ENCODE results near the gene ZNF33A.
A peak's percentile ranks its signal among the peaks of the same experiment; 100 is the strongest.

Gene ZNF33A

GRCh38 chr10:38032886-38033285 lies 22.4 kb downstream of the ZNF33A start:
- Mint-ChIP-seq H3K9me3 (peaks cover 21% of the 10 kb centered on the region), H3K4me3 (no peak overlapping the region), H3K4me1 (no peaks in the 10 kb centered on the region), H3K27me3 (ENCODE audit: low read depth, poor library complexity) (no peaks in the 10 kb centered on the region), H3K36me3 (ENCODE audit: low read depth) (peaks cover 98% of the 10 kb centered on the region), H3K27ac (peak overlapping the region; percentile 24)
- DNase-seq = no peak
- TF ChIP-seq, protein P1, sequence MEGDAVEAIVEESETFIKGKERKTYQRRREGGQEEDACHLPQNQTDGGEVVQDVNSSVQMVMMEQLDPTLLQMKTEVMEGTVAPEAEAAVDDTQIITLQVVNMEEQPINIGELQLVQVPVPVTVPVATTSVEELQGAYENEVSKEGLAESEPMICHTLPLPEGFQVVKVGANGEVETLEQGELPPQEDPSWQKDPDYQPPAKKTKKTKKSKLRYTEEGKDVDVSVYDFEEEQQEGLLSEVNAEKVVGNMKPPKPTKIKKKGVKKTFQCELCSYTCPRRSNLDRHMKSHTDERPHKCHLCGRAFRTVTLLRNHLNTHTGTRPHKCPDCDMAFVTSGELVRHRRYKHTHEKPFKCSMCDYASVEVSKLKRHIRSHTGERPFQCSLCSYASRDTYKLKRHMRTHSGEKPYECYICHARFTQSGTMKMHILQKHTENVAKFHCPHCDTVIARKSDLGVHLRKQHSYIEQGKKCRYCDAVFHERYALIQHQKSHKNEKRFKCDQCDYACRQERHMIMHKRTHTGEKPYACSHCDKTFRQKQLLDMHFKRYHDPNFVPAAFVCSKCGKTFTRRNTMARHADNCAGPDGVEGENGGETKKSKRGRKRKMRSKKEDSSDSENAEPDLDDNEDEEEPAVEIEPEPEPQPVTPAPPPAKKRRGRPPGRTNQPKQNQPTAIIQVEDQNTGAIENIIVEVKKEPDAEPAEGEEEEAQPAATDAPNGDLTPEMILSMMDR (IDR thresholded peaks at IDR 0.05) = no peak

- H3K27ac Mint-ChIP-seq = no peak overlapping the region
- peaks cover 2% of the 10 kb centered on the region for H3K27me3 Mint-ChIP-seq (ENCODE audit: low read depth, poor library complexity)
- H3K36me3 Mint-ChIP-seq (ENCODE audit: low read depth) = peaks cover 100% of the 10 kb centered on the region
- DNase-seq = no peak
- no peak overlapping the region for H3K4me3 Mint-ChIP-seq
- H3K4me1 Mint-ChIP-seq = no peaks in the 10 kb centered on the region
- TF ChIP-seq, protein P1 (IDR thresholded peaks at IDR 0.05) = no peak
- peaks cover 57% of the 10 kb centered on the region for H3K9me3 Mint-ChIP-seq
These were observed 27.8 kb downstream of the ZNF33A start for GRCh38 chr10:38038107-38038931.

DNA sequence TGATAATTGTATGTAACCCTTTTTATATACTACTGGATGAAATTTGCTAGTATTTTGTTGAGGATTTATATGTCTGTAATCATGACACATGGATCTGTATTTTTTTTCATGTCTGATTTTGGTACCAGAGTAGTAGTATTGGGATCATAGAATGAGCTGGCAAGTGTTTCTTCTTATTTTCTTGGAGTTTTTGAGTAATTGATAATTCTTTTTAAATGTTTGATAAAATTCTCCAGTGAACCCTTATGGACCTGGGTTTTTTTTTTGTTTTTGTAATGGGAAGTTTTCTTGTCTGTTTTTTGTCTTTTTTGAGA lies 28.4 kb downstream of the ZNF33A start:
- no peak overlapping the region for H3K27ac Mint-ChIP-seq
- DNase-seq = no peak
- H3K4me1 Mint-ChIP-seq = no peaks in the 10 kb centered on the region
- H3K27me3 Mint-ChIP-seq (ENCODE audit: low read depth, poor library complexity) = peaks cover 2% of the 10 kb centered on the region
- peaks cover 62% of the 10 kb centered on the region for H3K9me3 Mint-ChIP-seq
- TF ChIP-seq, protein P1 (IDR thresholded peaks at IDR 0.05) = no peak
- H3K36me3 Mint-ChIP-seq (ENCODE audit: low read depth) = peaks cover 100% of the 10 kb centered on the region
- no peak overlapping the region for H3K4me3 Mint-ChIP-seq

- Mint-ChIP-seq H3K9me3 (peaks cover 88% of the 10 kb centered on the region), H3K27ac (no peak overlapping the region), H3K4me1 (no peaks in the 10 kb centered on the region), H3K36me3 (ENCODE audit: low read depth) (peaks cover 100% of the 10 kb centered on the region), H3K4me3 (no peak overlapping the region), H3K27me3 (ENCODE audit: low read depth, poor library complexity) (peaks cover 2% of the 10 kb centered on the region)
- no peak for DNase-seq
- TF ChIP-seq, protein P1 (IDR thresholded peaks at IDR 0.05) = no peak
These were observed 33.0 kb downstream of the ZNF33A start for GRCh38 chr10:38043516-38043915.

DNA sequence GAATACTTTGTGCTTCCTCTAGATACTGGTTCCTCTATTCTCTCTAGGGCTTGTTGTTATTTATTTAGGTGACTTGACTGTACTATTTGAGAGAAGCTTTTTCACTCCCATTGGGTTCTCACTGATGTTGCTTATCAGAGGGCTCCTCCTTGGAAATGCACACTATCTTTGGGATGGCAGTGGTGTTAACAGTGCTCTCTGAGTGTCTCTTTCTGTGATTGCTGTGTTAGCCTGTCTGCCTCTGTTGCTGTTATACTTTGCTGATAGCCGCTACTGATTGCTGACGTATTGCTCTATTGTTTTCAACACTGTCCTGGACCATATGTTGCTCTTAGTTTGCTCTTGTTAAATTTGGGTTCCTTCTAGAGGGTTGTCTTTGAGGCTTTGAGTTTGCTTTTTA lies 34.7 kb downstream of the ZNF33A start:
- H3K9me3 Mint-ChIP-seq = peaks cover 91% of the 10 kb centered on the region
- H3K36me3 Mint-ChIP-seq (ENCODE audit: low read depth) = peaks cover 100% of the 10 kb centered on the region
- H3K27me3 Mint-ChIP-seq (ENCODE audit: low read depth, poor library complexity) = peaks cover 2% of the 10 kb centered on the region
- no peaks in the 10 kb centered on the region for H3K4me1 Mint-ChIP-seq
- no peak for DNase-seq
- no peak overlapping the region for H3K4me3 Mint-ChIP-seq
- no peak overlapping the region for H3K27ac Mint-ChIP-seq
- TF ChIP-seq, protein P1 (IDR thresholded peaks at IDR 0.05) = no peak

- no peak for DNase-seq
- Mint-ChIP-seq H3K4me3 (no peak overlapping the region), H3K27me3 (ENCODE audit: low read depth, poor library complexity) (no peaks in the 10 kb centered on the region), H3K4me1 (no peaks in the 10 kb centered on the region), H3K36me3 (ENCODE audit: low read depth) (peaks cover 100% of the 10 kb centered on the region), H3K27ac (no peak overlapping the region), H3K9me3 (peaks cover 89% of the 10 kb centered on the region)
- TF ChIP-seq, protein P1 (IDR thresholded peaks at IDR 0.05) = no peak
These were observed 37.2 kb downstream of the ZNF33A start for GRCh38 chr10:38047666-38048065.
